ENCODE measurements around the gene RPH3AL. TPM values are rescaled to one million over a fixed set of nuclear protein-coding genes. Genes with fewer than 3 reads are reported as not detected.

The RPH3AL gene
- total and polyA plus RNA-seq, 2 experiments from 2014 or later = 13.8 to 39.0 TPM

GRCh38 chr17:282000-282911 lies 70.4 kb downstream of the RPH3AL start:
- no peak overlapping the region for H3K4me3 ChIP-seq
- no peak for TF ChIP-seq CTCF (IDR thresholded peaks at IDR 0.05; ENCODE audit: low read depth, low read length)
- H3K27me3 ChIP-seq = no peaks in the 10 kb centered on the region
- H3K9me3 ChIP-seq (ENCODE audit: low read depth) = no peaks in the 10 kb centered on the region
- no peak for DNase-seq (ENCODE audit: low read depth in 1 of 2, low spot score in 1 of 2)
- H3K36me3 ChIP-seq = no peaks in the 10 kb centered on the region
- no peaks in the 10 kb centered on the region for H3K4me1 ChIP-seq (ENCODE audit: low read depth)
- H3K27ac ChIP-seq = no peak overlapping the region

- H3K36me3 ChIP-seq = no peaks in the 10 kb centered on the region
These were observed 71.1 kb downstream of the RPH3AL start for GRCh38 chr17:281365-281999.

GRCh38 chr17:280901-281300 lies 71.7 kb downstream of the RPH3AL start:
- DNase-seq (ENCODE audit: low read depth in 1 of 2, low spot score in 1 of 2) = no peak

More at GRCh38 chr17:281365-281999, 71.1 kb downstream of the RPH3AL start:
- TF ChIP-seq CTCF (IDR thresholded peaks at IDR 0.05; ENCODE audit: low read depth, low read length) = no peak
- no peaks in the 10 kb centered on the region for H3K9me3 ChIP-seq (ENCODE audit: low read depth)
- no peaks in the 10 kb centered on the region for H3K27me3 ChIP-seq
- no peaks in the 10 kb centered on the region for H3K4me1 ChIP-seq (ENCODE audit: low read depth)
- no peak overlapping the region for H3K27ac ChIP-seq
- DNase-seq (ENCODE audit: low read depth in 1 of 2, low spot score in 1 of 2) = no peak
- no peak overlapping the region for H3K4me3 ChIP-seq

GRCh38 chr17:280216-280615 lies 72.4 kb downstream of the RPH3AL start:
- H3K27ac ChIP-seq = no peak overlapping the region
- no peak for DNase-seq (ENCODE audit: low read depth in 1 of 2, low spot score in 1 of 2)
- H3K4me1 ChIP-seq (ENCODE audit: low read depth) = no peaks in the 10 kb centered on the region
- no peak overlapping the region for H3K4me3 ChIP-seq
- H3K36me3 ChIP-seq = no peaks in the 10 kb centered on the region
- no peak for TF ChIP-seq CTCF (IDR thresholded peaks at IDR 0.05; ENCODE audit: low read depth, low read length)
- no peaks in the 10 kb centered on the region for H3K27me3 ChIP-seq
- H3K9me3 ChIP-seq (ENCODE audit: low read depth) = no peaks in the 10 kb centered on the region

More at GRCh38 chr17:280901-281300, 71.7 kb downstream of the RPH3AL start:
- H3K4me3 ChIP-seq = no peak overlapping the region
- no peak for TF ChIP-seq CTCF (IDR thresholded peaks at IDR 0.05; ENCODE audit: low read depth, low read length)
- H3K4me1 ChIP-seq (ENCODE audit: low read depth) = no peaks in the 10 kb centered on the region
- no peaks in the 10 kb centered on the region for H3K9me3 ChIP-seq (ENCODE audit: low read depth)
- no peak overlapping the region for H3K27ac ChIP-seq
- no peaks in the 10 kb centered on the region for H3K36me3 ChIP-seq
- H3K27me3 ChIP-seq = no peaks in the 10 kb centered on the region

GRCh38 chr17:279776-280175 lies 72.8 kb downstream of the RPH3AL start:
- DNase-seq (ENCODE audit: low read depth in 1 of 2, low spot score in 1 of 2) = no peak
- TF ChIP-seq CTCF (IDR thresholded peaks at IDR 0.05; ENCODE audit: low read depth, low read length) = no peak
- H3K4me1 ChIP-seq (ENCODE audit: low read depth) = no peaks in the 10 kb centered on the region
- no peaks in the 10 kb centered on the region for H3K36me3 ChIP-seq
- H3K27me3 ChIP-seq = no peaks in the 10 kb centered on the region
- H3K27ac ChIP-seq = no peak overlapping the region
- H3K4me3 ChIP-seq = no peak overlapping the region
- no peaks in the 10 kb centered on the region for H3K9me3 ChIP-seq (ENCODE audit: low read depth)
